ENCODE data around the gene TPPP3.

Gene TPPP3

DNA sequence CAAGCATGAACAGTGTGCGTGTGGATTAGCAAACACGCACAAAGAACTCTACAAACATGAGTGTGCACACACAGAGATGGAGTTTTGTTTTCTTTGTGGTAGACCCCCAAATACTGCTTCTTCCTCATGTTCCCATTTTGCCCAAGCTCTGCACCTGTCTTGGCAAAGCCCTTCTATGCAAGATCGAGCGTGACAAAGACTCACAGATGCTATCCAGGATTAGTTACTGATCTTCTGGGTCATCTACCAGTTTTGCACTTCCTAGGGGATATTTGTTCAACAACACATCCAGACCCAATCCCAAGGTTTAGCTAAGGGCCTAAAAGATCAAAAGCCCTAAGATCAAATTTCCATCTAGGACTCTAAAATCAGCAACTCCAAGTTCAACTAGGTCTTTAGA, 50.7 kb downstream of the TPPP3 start:
- Histone ChIP-seq H3K9ac (ENCODE audit: low read depth, low read length, poor library complexity, severe bottlenecking) (no peak overlapping the region), H2AFZ (ENCODE audit: low read length) (no peak overlapping the region), H3K4me2 (ENCODE audit: low read depth, low read length, poor library complexity, severe bottlenecking) (no peak overlapping the region), H3K4me3 (ENCODE audit: low read length, poor library complexity, severe bottlenecking) (no peak overlapping the region), H3K79me2 (ENCODE audit: insufficient read depth, low read length) (no peaks in the 10 kb centered on the region), H4K20me1 (ENCODE audit: insufficient read depth, low read length, poor library complexity, severe bottlenecking) (no peaks in the 10 kb centered on the region), H3K9me3 (ENCODE audit: insufficient read depth, low read depth, low read length) (no peaks in the 10 kb centered on the region), H3K9me2 (replicated peaks; ENCODE audit: low read depth, low read length) (no peaks in the 10 kb centered on the region), H3K36me3 (ENCODE audit: insufficient read depth, low read length) (no peaks in the 10 kb centered on the region), H3K27me3 (ENCODE audit: insufficient read depth, low read length, poor library complexity, severe bottlenecking) (no peaks in the 10 kb centered on the region), H3F3A (ENCODE audit: low read depth) (no peaks in the 10 kb centered on the region), H3K4me1 (ENCODE audit: insufficient read depth, low read length, poor library complexity, severe bottlenecking) (no peaks in the 10 kb centered on the region)
- no peak for TF ChIP-seq EZH2phosphoT487 (IDR thresholded peaks at IDR 0.05; ENCODE audit: borderline replicate concordance)
- TF ChIP-seq, protein P1, sequence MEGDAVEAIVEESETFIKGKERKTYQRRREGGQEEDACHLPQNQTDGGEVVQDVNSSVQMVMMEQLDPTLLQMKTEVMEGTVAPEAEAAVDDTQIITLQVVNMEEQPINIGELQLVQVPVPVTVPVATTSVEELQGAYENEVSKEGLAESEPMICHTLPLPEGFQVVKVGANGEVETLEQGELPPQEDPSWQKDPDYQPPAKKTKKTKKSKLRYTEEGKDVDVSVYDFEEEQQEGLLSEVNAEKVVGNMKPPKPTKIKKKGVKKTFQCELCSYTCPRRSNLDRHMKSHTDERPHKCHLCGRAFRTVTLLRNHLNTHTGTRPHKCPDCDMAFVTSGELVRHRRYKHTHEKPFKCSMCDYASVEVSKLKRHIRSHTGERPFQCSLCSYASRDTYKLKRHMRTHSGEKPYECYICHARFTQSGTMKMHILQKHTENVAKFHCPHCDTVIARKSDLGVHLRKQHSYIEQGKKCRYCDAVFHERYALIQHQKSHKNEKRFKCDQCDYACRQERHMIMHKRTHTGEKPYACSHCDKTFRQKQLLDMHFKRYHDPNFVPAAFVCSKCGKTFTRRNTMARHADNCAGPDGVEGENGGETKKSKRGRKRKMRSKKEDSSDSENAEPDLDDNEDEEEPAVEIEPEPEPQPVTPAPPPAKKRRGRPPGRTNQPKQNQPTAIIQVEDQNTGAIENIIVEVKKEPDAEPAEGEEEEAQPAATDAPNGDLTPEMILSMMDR (conservative IDR thresholded peaks at IDR 0.05; ENCODE audit: low read length), result no peak

DNA sequence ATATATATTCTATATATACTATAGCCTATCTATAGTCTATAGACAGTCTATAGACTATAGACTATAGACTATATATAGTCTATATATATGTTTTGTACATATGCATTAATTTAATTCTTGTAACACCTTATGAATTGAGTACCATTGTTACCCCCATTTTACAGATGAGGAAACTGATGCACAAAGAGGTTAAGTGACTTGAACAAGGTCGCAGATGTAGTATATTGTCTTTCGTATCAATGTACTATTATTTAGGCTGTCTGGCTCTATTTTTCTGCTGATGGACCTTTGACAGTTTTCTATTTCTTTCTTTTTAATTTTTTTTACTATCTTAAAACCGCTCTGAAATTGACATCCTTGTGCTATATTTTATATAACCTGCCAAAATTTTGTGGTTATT, 52.0 kb downstream of the TPPP3 start:
- Histone ChIP-seq H3F3A (ENCODE audit: low read depth) (no peaks in the 10 kb centered on the region), H3K4me3 (ENCODE audit: low read length, poor library complexity, severe bottlenecking) (no peak overlapping the region), H3K27me3 (ENCODE audit: insufficient read depth, low read length, poor library complexity, severe bottlenecking) (no peaks in the 10 kb centered on the region), H3K9me3 (ENCODE audit: insufficient read depth, low read depth, low read length) (no peaks in the 10 kb centered on the region), H3K36me3 (ENCODE audit: insufficient read depth, low read length) (no peaks in the 10 kb centered on the region), H4K20me1 (ENCODE audit: insufficient read depth, low read length, poor library complexity, severe bottlenecking) (no peaks in the 10 kb centered on the region), H2AFZ (ENCODE audit: low read length) (no peak overlapping the region), H3K79me2 (ENCODE audit: insufficient read depth, low read length) (no peaks in the 10 kb centered on the region), H3K4me2 (ENCODE audit: low read depth, low read length, poor library complexity, severe bottlenecking) (no peak overlapping the region), H3K4me1 (ENCODE audit: insufficient read depth, low read length, poor library complexity, severe bottlenecking) (no peaks in the 10 kb centered on the region), H3K9ac (ENCODE audit: low read depth, low read length, poor library complexity, severe bottlenecking) (no peak overlapping the region), H3K9me2 (replicated peaks; ENCODE audit: low read depth, low read length) (no peaks in the 10 kb centered on the region)
- TF ChIP-seq, protein P1 (conservative IDR thresholded peaks at IDR 0.05; ENCODE audit: low read length), result no peak
- no peak for TF ChIP-seq EZH2phosphoT487 (IDR thresholded peaks at IDR 0.05; ENCODE audit: borderline replicate concordance)

Measured in Loucy (cell line).